Caco-2 (cell line): Measurements from ENCODE around the gene FYB2. TPM values are rescaled to one million over a fixed set of nuclear protein-coding genes. Genes with fewer than 3 reads are reported as not detected.

ENCODE experiments used
- BruUV-seq: library from RNA; stranded (reverse); fragments of 400-500 nt; replicated peaks from 2 replicates; lab custom pipeline; 2021; lab: Mats Ljungman, UMichigan
- CTCF ChIA-PET: fragments of 300-600 bp; sonication (Branson Sonifier 250); formaldehyde crosslinking; loops from one replicate; lab custom pipeline; 2022; ENCODE audit warnings: antibody characterized with exemption; lab: Charles Lee
- POLR2A ChIA-PET: fragments of 300-600 bp; sonication (Branson Sonifier 250); formaldehyde crosslinking; loops from one replicate; lab custom pipeline; 2022; ENCODE audit warnings: antibody characterized with exemption; lab: Charles Lee
- DNase-seq, 2 experiments: peaks; one replicate each; pipeline versions ENCODE4 v3.0.0 to v3.0.0-alpha.2; 2020 to 2022
- H3K27me3 ChIP-seq: replicated peaks from 2 replicates; pipeline ENCODE4 v1.6.0; 2011; ENCODE audit warnings: low read length; ENCODE audit not compliant: control insufficient read depth, insufficient read depth
- H3K36me3 ChIP-seq: 2 replicates; pipeline ENCODE4 v1.5.1; 2011; ENCODE audit warnings: low read length; ENCODE audit not compliant: control insufficient read depth, insufficient read depth
- H3K4me1 ChIP-seq: fragments of 250-450 bp; sonication (Bioruptor Pico); 2 replicates; pipeline ENCODE4 v1.5.1; 2020; ENCODE audit warnings: mild to moderate bottlenecking
- H3K4me3 ChIP-seq: 2 replicates; pipeline ENCODE4 v1.5.1; 2011; ENCODE audit warnings: low read depth, mild to moderate bottlenecking, control low read depth, low read length
- H3K9me3 ChIP-seq: fragments of 250-450 bp; sonication (Bioruptor Pico); 2 replicates; pipeline ENCODE4 v1.5.1; 2020; ENCODE audit warnings: mild to moderate bottlenecking, moderate library complexity
- H3K27ac Mint-ChIP-seq: one replicate; pipeline ENCODE4 v1.8.0; 2022; ENCODE audit warnings: mixed read lengths; ENCODE audit not compliant: unreplicated experiment
- H3K27me3 Mint-ChIP-seq: one replicate; pipeline ENCODE4 v1.8.0; 2022; ENCODE audit warnings: mixed read lengths; ENCODE audit not compliant: insufficient read depth, unreplicated experiment
- H3K36me3 Mint-ChIP-seq: one replicate; pipeline ENCODE4 v1.8.0; 2022; ENCODE audit warnings: mild to moderate bottlenecking, mixed read lengths; ENCODE audit not compliant: insufficient read depth, unreplicated experiment
- H3K4me1 Mint-ChIP-seq: one replicate; pipeline ENCODE4 v1.8.0; 2022; ENCODE audit warnings: low read depth, mixed read lengths; ENCODE audit not compliant: unreplicated experiment
- H3K4me3 Mint-ChIP-seq: one replicate; pipeline ENCODE4 v1.8.0; 2022; ENCODE audit warnings: mild to moderate bottlenecking, moderate library complexity, mixed read lengths; ENCODE audit not compliant: unreplicated experiment
- H3K9me3 Mint-ChIP-seq: one replicate; pipeline ENCODE4 v1.8.0; 2022; ENCODE audit warnings: mixed read lengths; ENCODE audit not compliant: unreplicated experiment
- CTCF ChIP-seq, 2 experiments: fragments of 200-600 bp in 1 of 2; IDR thresholded peaks; 1 replicate in 1 of 2; 2 replicates in 1 of 2; pipeline versions ENCODE4 v1.5.1 to v1.8.0; 2011 to 2022; ENCODE audit warnings: antibody characterized with exemption in 1 of 2, control low read depth in 1 of 2, inconsistent platforms in 1 of 2, low read depth in 1 of 2, low read length in 1 of 2, mild to moderate bottlenecking in 1 of 2, moderate library complexity in 1 of 2; ENCODE audit not compliant: insufficient read depth in 1 of 2, severe bottlenecking in 1 of 2, unreplicated experiment in 1 of 2
- intact Hi-C: fragments of 100-400 bp; cut with micrococcal nuclease; formaldehyde crosslinking; loops from one replicate; pipeline ENCODE4 v1.10.0; 2022; ENCODE audit not compliant: unreplicated experiment
- total RNA-seq: library from RNA; stranded (reverse); gene quantifications from 2 replicates; pipeline ENCODE4 v1.2.3, GENCODE V29; 2022

The FYB2 gene
- total RNA-seq, 1 experiment from 2014 or later: 2.7 TPM

- Mint-ChIP-seq H3K4me3 (no peak overlapping the region), H3K27ac (no peak overlapping the region), H3K27me3 (no peaks in the 10 kb centered on the region), H3K9me3 (no peaks in the 10 kb centered on the region), H3K4me1 (no peaks in the 10 kb centered on the region), H3K36me3 (no peaks in the 10 kb centered on the region)
- intact Hi-C loops: no loop called here
- peaks cover 8% of the 10 kb centered on the region for H3K4me1 ChIP-seq
- no peaks in the 10 kb centered on the region for H3K9me3 ChIP-seq
- H3K27me3 ChIP-seq: no peaks in the 10 kb centered on the region
- ChIA-PET POLR2A (no interaction called here), CTCF (no interaction called here)
- no TSS peak for BruUV-seq
- H3K36me3 ChIP-seq: no peaks in the 10 kb centered on the region
- DNase-seq: no peak
- TF ChIP-seq CTCF (IDR thresholded peaks at IDR 0.05; ENCODE audit: insufficient read depth in 1 of 2, low read depth in 1 of 2, low read length in 1 of 2, severe bottlenecking in 1 of 2, unreplicated experiment in 1 of 2): no peak
- H3K4me3 ChIP-seq: no peak overlapping the region
Observed at GRCh38 chr1:56824938-56825337, 5.7 kb upstream of the FYB2 start.

GRCh38 chr1:56824271-56824670, 5.1 kb upstream of the FYB2 start:
- no peak for DNase-seq
- POLR2A ChIA-PET: no interaction called here
- no peak for TF ChIP-seq CTCF (IDR thresholded peaks at IDR 0.05; ENCODE audit: insufficient read depth in 1 of 2, low read depth in 1 of 2, low read length in 1 of 2, severe bottlenecking in 1 of 2, unreplicated experiment in 1 of 2)
- Mint-ChIP-seq H3K4me1 (no peaks in the 10 kb centered on the region), H3K9me3 (no peaks in the 10 kb centered on the region), H3K27me3 (no peaks in the 10 kb centered on the region), H3K27ac (no peak overlapping the region), H3K4me3 (no peak overlapping the region), H3K36me3 (no peaks in the 10 kb centered on the region)
- H3K9me3 ChIP-seq: no peaks in the 10 kb centered on the region
- no TSS peak for BruUV-seq
- CTCF ChIA-PET: no interaction called here
- no peaks in the 10 kb centered on the region for H3K27me3 ChIP-seq
- intact Hi-C loops: no loop called here
- no peak overlapping the region for H3K4me3 ChIP-seq
- no peaks in the 10 kb centered on the region for H3K36me3 ChIP-seq
- peaks cover 14% of the 10 kb centered on the region for H3K4me1 ChIP-seq

- Histone ChIP-seq H3K27me3 (no peaks in the 10 kb centered on the region), H3K9me3 (no peaks in the 10 kb centered on the region), H3K36me3 (no peaks in the 10 kb centered on the region), H3K4me1 (peaks cover 38% of the 10 kb centered on the region), H3K4me3 (no peak overlapping the region)
- Mint-ChIP-seq H3K27ac (no peak overlapping the region), H3K4me1 (peaks cover 22% of the 10 kb centered on the region), H3K9me3 (peaks cover 9% of the 10 kb centered on the region), H3K4me3 (no peak overlapping the region), H3K36me3 (no peaks in the 10 kb centered on the region), H3K27me3 (no peaks in the 10 kb centered on the region)
- peak in 1 of 2 experiments; percentile 17 for DNase-seq
- TF ChIP-seq CTCF (IDR thresholded peaks at IDR 0.05; ENCODE audit: insufficient read depth in 1 of 2, low read depth in 1 of 2, low read length in 1 of 2, severe bottlenecking in 1 of 2, unreplicated experiment in 1 of 2): no peak
- BruUV-seq: no TSS peak
- intact Hi-C loops: loop anchor here (1.0 kb wide), 2 partner anchors 10 to 63 kb away; no protein-coding TSS in a partner anchor
- POLR2A ChIA-PET: no interaction called here
- CTCF ChIA-PET: interaction anchor here (0.7 to 1.1 kb wide), 3 partner anchors 14 to 643 kb away, joined by 3 to 5 read pairs (median 3); no protein-coding TSS in a partner anchor
Observed at GRCh38 chr1:56821462-56821797, 2.2 kb upstream of the FYB2 start.
